ENCODE results near the gene ADGRG1. TPM values are rescaled to one million over a fixed set of nuclear protein-coding genes. Genes with fewer than 3 reads are reported as not detected.

ADGRG1 gene
- total RNA-seq, 1 donor from 2014 or later, result 4.8 TPM

DNA sequence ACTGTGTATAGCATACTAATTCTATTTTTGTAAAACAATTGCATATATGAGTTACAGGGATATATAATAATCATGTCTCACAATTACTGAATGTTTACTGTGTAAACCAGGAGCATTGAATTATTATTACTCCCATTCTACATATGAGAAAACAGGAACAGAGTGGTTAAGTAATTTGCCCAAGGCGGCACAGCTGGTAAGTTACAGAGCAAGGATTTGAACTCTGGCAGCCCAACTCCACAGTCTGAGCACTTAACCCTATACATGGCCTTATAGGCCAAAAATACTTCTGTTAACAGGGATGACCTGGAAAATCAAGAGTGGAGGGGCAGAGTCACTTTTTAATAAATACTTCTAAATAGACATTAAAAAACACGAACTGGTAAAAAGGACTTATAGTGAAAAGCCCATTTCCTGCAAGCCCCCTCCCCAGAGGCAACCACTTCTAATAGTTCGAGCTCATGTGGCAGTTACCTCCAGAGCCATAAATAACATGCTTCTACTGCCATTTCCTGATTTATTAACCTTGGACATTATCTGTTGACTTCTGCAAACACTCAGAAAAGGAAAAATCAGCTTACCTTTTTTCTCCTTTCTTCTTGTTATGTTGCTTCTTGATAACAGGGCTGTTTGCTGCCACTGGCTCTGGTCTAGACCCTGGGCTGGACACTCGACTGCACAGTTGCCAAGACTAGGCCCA is 22.1 kb upstream of the ADGRG1 start:
- Mint-ChIP-seq H3K4me3 (ENCODE audit: unreplicated experiment) (no peak overlapping the region), H3K27me3 (ENCODE audit: unreplicated experiment) (peaks cover 21% of the 10 kb centered on the region), H3K4me1 (ENCODE audit: unreplicated experiment) (no peaks in the 10 kb centered on the region), H3K9me3 (ENCODE audit: unreplicated experiment) (no peaks in the 10 kb centered on the region), H3K27ac (ENCODE audit: unreplicated experiment) (no peak overlapping the region), H3K36me3 (ENCODE audit: unreplicated experiment) (no peaks in the 10 kb centered on the region)
- TF ChIP-seq, protein P1, sequence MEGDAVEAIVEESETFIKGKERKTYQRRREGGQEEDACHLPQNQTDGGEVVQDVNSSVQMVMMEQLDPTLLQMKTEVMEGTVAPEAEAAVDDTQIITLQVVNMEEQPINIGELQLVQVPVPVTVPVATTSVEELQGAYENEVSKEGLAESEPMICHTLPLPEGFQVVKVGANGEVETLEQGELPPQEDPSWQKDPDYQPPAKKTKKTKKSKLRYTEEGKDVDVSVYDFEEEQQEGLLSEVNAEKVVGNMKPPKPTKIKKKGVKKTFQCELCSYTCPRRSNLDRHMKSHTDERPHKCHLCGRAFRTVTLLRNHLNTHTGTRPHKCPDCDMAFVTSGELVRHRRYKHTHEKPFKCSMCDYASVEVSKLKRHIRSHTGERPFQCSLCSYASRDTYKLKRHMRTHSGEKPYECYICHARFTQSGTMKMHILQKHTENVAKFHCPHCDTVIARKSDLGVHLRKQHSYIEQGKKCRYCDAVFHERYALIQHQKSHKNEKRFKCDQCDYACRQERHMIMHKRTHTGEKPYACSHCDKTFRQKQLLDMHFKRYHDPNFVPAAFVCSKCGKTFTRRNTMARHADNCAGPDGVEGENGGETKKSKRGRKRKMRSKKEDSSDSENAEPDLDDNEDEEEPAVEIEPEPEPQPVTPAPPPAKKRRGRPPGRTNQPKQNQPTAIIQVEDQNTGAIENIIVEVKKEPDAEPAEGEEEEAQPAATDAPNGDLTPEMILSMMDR (IDR thresholded peaks at IDR 0.05), result no peak
- DNase-seq (ENCODE audit: extremely low spot score, unreplicated experiment), result no peak

DNA sequence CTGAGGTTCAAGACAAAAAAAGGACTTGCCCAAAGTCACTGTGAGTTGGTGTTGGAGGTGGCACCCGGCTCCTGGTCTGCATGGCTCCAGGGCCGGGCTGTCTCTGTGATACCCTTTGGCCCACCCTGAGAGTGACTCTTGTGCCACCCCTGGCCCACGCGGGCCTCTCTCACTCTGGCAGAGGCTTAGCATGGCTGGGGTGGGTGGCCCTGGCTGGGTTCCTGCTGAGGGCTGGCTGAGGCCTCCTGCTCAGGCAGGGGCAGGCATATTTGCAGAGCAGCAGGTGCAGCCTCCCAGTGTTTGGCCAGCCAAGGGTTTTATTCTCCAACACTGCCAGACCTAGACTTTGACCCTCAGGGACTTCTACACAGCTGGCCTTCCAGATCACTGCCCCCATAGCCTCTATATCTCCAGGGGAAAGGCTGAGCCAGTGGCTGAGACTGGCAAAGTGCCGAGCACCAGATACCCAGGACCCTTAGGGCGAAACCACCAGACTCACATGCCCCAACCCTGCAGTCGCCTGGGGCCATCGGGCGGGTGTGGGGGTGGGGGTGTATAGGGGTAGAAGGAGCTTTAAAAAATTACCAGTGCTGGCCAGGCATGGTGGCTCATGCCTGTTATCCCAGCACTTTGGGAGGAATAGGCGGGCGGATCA is 21.5 kb upstream of the ADGRG1 start:
- Mint-ChIP-seq H3K36me3 (ENCODE audit: unreplicated experiment) (no peaks in the 10 kb centered on the region), H3K27me3 (ENCODE audit: unreplicated experiment) (peaks cover 17% of the 10 kb centered on the region), H3K27ac (ENCODE audit: unreplicated experiment) (no peak overlapping the region), H3K4me1 (ENCODE audit: unreplicated experiment) (no peaks in the 10 kb centered on the region), H3K4me3 (ENCODE audit: unreplicated experiment) (no peak overlapping the region), H3K9me3 (ENCODE audit: unreplicated experiment) (no peaks in the 10 kb centered on the region)
- TF ChIP-seq, protein P1 (IDR thresholded peaks at IDR 0.05), result no peak
- peak; percentile 80 for DNase-seq (ENCODE audit: extremely low spot score, unreplicated experiment)

DNA sequence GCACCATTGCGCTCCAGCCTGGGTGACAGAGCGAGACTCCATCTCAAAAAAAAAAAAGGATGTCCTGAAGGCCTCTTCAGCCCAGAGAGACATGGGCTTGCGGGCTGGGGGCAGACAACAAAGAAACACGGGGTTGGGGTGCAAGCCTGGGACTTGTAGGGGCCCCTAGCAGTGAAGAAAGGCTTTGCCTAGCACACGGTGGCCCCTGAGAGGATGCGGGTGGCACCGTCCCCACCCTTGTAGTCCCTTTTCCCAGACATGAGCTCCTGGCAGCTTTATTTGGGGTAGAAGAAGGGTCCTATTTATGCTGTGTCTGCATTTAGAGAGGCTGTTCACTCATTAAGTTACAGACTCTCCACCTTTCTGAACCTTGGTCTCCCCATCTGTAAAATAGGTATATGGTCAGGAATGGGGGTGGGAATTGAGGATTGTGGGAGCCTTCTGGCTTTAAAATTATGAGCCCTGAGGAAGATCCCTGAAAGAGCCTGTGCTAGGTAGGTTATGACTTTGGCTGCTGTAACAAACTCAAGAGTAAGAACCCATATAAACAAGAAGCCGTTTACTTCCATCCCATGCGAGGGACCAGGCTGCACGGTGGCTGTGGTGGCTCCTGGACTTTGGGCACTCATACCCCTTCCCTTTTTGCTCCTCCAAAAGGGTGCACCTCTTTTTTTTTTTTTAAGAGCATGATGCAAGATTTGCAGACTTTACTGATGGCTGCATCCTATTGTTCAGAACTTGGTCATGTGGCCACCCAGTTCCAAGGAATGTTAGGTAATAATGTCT is 20.6 kb upstream of the ADGRG1 start:
- TF ChIP-seq, protein P1 (IDR thresholded peaks at IDR 0.05), result no peak
- H3K27me3 Mint-ChIP-seq (ENCODE audit: unreplicated experiment), result peaks cover 13% of the 10 kb centered on the region
- H3K4me3 Mint-ChIP-seq (ENCODE audit: unreplicated experiment), result no peak overlapping the region
- peak; percentile 56 for DNase-seq (ENCODE audit: extremely low spot score, unreplicated experiment)
- H3K9me3 Mint-ChIP-seq (ENCODE audit: unreplicated experiment), result no peaks in the 10 kb centered on the region
- H3K36me3 Mint-ChIP-seq (ENCODE audit: unreplicated experiment), result no peaks in the 10 kb centered on the region
- no peak overlapping the region for H3K27ac Mint-ChIP-seq (ENCODE audit: unreplicated experiment)
- H3K4me1 Mint-ChIP-seq (ENCODE audit: unreplicated experiment), result no peaks in the 10 kb centered on the region

DNA sequence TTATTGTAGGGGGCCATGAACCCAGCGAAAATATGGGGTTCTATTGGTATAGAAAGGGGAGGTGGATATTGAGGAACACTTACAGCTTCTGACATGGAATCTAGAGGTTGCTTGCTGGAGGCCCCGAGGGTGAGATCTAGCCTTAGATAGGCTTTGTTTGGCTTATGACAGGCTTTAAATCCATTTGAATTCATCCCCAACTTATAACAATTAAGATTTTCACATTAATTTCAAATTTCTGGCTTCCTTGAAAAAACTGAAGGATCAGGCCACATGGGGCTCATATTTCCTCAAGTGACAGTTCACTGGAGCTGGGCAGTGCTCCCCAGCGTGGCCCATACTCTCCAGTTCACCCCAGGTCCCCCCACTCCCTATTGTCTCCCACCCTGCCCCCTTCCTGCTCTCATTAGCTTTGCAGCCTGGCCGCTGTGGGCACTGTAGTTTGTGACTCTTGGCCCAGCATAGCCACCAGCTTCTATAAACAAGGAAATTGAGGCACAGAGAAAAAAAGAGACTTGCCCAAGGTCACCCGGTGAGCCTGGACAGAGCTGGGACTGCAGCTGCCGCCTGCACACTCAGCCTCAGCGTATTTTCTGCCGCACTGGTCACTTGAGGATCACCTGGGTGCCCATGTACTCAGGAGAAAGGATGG is 19.8 kb upstream of the ADGRG1 start:
- TF ChIP-seq, protein P1 (IDR thresholded peaks at IDR 0.05), result no peak
- DNase-seq (ENCODE audit: extremely low spot score, unreplicated experiment), result peak; percentile 56

More for the DNA sequence above, 19.8 kb upstream of the ADGRG1 start:
- Mint-ChIP-seq H3K4me1 (ENCODE audit: unreplicated experiment) (no peaks in the 10 kb centered on the region), H3K27ac (ENCODE audit: unreplicated experiment) (no peak overlapping the region), H3K36me3 (ENCODE audit: unreplicated experiment) (no peaks in the 10 kb centered on the region), H3K4me3 (ENCODE audit: unreplicated experiment) (no peak overlapping the region), H3K27me3 (ENCODE audit: unreplicated experiment) (peaks cover 6% of the 10 kb centered on the region), H3K9me3 (ENCODE audit: unreplicated experiment) (no peaks in the 10 kb centered on the region)

Data from osteocyte (in vitro differentiated cells).